NCI-H774 (cell line): ENCODE data around the gene VTCN1.

Experiments used
- DNase-seq: peaks from one replicate; lab custom pipeline; 2025; lab: John Stamatoyannopoulos, UW

The VTCN1 gene

DNA sequence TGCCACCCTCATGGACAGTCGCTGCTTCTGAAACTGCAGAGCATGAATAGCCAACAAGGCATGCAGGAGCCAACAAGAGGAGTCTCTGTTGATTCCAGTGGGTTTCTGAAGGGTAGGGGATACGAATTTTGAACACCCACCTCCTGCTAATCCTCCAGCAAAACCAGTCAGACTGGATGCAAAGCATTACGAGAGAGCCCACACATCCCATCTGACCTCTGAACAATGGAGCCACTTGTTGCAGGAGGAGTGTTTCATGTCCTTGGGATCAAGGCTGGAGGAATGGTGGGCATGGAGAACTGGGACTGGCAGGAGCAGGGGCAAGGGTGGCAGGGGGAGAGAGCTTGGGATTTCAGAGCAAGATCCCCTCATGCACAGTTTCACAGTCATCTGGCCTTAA is 1.6 kb downstream of the VTCN1 start:
- DNase-seq, result no peak

DNA sequence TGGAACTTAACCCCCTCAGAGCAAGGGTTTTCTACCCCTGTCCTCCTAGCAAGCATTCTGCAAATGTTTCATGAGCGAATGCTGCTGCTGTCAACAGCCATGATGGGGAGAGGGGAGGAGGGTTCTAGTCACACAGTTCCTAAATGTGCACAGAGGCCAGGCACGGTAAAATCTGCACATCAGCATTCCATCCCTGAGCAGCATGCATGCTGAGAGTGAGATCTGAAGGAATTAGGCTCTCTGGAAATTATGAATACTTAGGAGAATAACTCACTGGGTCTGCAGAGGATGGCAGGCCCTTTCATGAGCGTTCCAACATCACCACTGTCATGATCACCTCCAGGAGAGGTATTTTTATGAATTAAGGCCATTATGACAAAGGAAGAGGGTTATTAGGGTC is 2.1 kb downstream of the VTCN1 start:
- DNase-seq, result no peak

DNA sequence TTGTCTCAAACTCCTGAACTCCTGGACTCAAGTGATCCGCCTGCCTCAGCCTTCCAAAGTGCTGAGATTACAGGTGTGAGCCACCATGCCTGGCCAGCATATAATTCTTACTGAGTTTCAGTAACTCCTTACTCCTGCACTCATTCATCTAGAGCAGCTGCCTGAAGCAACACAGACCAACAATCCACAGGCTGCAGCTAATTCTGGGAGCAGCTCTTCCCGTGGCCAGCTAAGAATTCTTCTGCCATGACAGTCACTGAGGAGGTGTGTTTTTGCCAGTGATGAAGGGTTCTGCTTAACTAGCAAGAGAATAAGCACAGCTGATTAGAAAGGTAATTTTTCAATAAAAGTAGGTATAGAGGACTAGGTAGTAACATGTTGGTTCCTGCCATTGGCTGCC is 5.4 kb downstream of the VTCN1 start:
- DNase-seq, result no peak

DNA sequence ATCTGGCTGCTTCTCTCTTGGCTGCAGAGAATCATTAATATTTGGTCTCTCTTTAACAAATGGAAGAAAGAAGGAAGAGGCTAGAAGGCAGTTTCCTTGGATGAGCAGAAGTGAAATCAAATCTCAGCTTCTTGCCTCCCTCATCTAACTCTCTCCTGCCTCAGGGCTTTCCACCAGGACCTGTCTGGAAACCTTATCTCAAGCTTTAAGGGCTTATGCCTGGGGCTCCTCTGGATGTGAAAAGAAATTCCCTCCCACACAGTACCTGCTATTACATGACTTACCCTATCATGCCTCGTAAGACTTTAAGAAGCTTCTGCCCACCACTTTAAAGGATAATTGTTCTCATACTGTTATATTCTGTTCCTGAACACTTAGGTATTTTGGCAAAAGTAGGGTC is 8.9 kb downstream of the VTCN1 start:
- DNase-seq, result no peak

DNA sequence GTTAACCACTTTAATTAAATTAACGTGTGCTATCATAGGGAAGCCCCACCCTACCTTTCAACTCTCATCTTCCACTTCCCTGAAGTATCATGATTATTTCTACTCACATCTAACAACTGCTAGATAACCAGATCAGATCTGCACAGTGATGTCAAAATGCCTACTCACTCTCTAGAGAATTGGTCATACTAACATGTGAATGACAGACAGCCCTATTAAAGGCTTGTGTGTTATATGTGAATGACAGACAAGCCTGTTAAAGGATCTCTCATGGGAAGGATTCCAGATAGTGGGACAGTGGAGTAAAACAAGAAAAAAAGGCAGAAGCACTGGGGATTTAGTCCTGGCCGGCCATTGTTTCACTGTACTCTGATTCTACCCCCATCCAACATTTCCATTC is 12.6 kb downstream of the VTCN1 start:
- DNase-seq, result no peak

DNA sequence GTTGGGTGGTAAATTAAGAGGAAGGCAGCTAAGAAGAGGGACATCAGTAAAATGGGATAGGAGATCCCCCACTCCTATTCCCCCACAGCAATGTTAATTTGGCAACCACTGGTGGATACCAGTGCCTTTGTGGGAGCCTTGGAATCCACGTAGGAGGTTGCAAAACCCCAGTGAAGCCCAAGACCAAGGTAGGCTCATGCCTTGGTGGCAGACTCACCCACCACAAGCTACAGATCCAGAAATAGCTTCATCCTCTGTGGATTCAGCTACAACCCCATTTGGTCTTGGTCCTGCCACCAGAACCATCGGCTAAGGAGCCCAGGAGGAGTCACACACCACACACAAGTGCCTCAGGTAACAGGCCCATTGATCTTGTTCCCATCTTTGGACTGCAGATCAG is 21.0 kb downstream of the VTCN1 start:
- DNase-seq, result no peak

DNA sequence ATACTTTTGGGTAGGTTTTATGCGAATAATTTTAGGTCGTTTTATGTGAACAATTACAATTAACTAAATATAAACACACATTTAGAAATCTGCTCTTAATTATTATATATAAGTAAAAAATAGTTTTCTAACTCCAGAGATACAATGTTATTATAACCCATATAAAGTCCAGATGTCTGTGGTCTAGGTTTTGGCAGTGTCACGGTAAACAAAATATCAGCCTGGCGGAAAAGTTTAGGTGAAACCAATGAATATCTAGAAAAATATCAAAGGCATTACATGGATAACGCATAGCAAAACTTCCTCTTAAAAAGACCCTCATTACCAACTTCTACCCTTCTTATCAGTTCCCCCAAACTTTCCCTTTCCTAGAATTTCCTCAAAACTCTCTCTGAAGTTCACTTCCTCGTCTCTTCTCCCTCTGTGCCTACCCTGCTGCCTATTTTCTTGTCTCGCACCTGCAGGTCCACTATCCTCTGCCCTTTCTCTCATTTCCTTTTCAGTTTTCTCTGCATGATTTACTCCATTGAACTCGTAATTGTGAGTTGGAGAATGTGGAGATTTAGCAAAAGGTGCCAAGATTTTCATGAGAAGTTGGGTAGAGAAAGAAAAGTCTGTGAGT is 21.8 kb downstream of the VTCN1 start:
- DNase-seq, result no peak

DNA sequence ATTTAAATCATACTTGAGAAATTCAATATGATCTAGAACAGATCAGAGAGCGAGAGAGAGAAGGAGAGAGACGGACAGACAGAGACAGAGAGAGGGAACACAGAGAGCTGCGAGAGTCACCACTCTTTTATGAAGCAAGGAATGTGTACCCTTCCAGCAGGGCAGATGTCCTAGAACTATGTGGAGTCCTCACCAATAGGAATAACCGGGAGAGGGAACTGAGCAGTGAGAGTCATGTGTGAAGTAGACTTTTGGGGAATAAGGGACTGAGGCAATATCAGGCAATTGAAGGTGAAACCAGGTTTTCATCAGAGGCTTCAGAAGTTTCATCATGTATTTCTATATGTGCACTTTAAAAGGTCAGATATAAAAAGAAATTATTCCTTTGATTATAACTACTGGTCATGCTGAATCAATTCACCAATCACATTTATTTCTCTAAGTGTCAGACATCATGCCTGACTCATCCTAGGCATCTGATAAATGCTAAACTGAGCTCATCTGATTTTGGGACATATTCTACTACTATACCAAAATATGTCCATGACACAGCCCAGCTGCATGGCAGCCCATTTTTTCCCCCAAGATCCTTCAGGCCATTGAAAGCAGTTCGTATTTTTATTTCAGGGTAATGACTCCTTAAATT is 22.4 kb downstream of the VTCN1 start:
- DNase-seq, result no peak

DNA sequence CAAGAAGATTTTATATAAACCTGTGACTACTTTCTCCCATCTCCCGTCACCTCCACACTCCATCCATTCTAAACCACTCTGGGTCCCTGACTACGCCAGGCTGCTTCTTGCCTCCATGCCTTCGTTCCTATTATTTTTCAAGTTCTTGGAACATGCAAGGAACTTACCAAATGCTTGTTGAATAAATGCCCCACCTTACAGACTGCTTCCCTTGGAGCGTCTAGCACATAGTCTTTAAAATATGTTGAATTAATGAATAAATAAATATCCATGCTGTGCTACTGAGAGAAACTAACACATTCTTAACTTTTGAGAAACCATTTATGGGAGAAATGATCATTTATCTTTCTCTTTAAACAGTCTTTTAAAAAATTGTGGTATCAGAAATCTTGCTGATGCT is 27.6 kb downstream of the VTCN1 start:
- no peak for DNase-seq

DNA sequence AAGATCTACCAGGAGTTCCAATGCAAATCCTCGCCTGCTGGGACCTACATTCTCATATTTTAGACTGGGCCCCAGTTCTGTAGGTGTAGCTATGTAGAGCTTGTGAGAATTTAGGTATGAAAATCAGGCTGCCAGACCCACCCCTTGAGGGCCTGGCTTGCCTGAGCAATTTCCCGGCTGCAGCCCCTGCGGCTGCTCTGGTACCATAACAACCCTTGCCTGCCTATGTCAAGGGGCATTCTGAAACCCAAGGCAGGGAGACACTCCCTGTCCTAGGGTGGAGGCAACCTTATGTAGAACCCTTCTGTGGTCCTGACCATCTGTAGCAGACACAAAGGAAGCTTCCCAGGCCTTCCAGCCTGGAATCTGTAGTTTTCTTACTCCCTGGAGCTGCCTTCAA is 28.4 kb downstream of the VTCN1 start:
- DNase-seq, result no peak

DNA sequence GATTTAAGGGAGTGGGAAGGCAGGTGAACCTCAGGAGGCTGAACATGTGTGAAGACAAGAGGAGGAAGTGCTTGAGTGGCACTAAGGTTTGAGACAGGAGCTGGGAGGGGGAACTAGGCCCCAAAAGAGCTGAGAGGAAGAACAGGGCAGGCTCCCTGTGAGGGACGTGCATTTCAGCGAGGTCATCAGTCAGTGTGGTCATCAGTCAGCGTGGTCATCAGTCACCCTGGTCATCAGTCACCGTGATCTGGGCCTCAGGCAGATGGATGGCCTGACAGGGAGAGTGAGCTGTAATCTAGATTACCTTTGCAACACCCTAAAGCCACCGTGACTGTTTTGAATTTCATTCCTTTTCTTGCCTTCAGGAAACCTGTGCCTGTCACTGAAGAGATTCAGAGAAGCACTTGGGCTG is 29.1 kb downstream of the VTCN1 start:
- DNase-seq, result no peak

DNA sequence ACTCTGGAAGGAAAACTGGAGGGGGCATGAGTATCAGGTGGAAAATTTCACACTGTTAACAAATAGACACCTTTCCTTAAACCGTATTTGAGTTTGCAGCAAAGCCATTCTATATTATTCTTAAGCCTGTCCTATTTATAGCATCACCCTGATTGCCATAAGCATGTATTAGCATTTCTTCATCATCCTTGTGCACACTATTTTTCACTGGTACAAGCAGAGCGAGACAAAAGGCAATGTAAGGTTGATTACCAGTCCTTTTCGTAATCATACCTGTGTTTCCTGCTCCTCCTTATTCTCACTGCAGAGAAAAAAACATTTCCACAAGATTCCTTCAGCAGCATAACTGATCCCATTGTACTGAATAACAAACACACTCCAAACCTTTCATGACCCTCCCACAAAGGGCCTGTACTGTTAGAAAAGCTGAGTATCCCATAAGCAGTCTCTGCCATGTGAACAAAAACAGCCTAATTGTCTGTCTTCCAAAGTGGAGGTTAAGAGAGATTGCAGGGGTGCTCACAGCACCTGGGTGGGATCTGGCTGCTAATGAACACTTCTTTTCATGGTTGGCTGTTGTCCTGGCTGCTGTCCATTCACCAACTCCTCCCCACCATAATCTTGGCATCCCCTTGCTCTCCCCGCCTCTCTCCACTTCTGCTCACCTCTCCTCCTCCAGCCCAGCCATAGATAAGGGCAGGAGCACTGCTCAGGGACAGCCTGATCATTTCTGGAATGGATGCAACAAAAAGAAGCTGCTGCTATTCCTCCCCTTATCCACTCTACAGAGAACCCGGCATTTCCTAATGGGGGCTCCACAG is 30.4 kb downstream of the VTCN1 start:
- no peak for DNase-seq

DNA sequence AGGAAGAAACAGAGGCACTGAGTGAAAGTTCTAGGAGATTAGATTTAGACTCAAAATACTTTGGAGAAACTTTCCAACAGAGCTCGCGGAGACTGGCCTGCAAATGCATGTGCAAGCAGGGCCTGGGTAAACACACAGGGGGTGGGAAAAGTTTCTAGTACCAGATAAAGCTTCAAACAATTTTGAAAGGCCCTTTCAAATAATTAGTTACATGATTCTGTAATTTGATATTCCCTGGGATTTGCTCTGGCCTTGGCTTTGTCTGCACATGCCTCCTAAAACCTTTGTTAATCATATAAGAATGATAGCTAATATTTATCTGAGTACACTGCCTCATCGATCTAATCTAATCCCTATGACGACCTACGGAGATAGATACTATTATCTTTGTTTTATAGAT is 31.3 kb downstream of the VTCN1 start:
- DNase-seq, result no peak

DNA sequence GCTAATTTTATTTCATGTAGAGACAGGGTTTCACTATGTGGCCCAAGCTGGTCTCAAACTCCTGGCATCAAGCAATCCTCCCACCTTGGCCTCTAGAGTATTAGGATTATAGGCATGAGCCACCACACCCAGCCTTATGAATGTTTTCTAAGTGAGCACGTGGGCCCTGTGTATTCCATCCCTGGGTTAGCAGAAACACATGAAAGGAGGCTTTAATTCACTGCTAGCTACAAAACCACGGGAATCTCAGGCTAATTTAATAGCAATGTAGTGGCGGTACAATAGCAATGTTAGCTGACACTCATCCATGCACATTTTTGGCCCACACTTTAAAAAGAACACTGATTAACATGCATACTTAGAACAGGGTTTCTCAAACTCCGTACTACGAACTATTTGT is 32.0 kb downstream of the VTCN1 start:
- no peak for DNase-seq

DNA sequence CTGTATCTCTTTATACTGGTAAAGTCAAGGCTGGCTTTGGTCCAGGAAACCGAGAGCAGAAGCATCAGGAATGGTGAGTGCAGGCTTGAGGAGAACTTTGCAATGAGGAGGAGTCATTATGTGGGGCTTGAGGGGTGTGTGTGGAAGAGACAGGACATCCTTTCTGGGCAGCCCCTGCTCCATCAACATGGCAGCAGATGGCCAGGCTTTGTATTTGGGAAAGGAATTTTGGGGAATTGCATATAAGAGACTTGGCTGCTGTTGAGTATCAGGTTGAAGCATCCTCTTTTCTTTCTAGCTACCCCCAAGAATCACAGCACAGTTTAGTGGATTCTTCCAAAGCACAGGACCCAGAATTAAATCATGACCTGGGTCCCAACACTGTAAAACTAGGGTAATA is 33.4 kb downstream of the VTCN1 start:
- no peak for DNase-seq

DNA sequence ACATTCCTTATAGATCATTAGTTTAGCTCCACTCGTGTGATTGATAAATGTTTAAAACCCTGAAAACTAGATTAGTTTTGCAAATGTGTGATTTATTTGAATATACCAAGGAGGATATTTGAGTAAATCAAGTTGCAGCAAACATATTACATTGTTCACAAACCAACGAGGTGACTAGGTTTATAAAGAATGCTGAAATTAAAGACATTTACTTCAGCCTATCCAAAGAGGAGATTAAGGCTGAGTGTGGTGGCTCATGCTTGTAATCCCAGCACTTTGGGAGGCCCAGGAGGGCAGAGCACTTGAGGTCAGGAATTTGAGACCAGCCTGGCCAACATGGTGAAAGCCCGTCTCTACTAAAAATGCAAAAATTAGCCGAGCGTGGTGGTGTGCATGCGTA is 34.1 kb downstream of the VTCN1 start:
- DNase-seq, result no peak

DNA sequence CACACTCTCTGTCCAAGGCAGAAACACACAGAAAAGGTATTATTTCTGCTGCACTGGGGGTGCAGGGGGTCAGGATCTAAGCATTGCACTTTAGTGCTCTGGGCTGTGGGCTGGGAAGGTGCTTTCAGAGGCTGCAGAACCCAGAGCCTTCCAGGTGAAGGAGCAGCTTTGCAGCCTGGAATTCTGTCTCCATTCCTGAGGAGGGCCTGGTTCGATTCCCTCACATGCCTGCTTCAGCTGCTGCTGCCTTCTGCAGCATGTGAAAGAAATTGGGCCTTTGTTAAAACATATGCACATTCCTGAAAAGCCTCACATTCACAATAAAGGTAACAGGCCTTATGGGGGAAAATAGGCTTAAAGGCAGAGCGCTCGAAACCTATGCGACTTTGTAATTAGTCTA is 35.9 kb downstream of the VTCN1 start:
- no peak for DNase-seq

DNA sequence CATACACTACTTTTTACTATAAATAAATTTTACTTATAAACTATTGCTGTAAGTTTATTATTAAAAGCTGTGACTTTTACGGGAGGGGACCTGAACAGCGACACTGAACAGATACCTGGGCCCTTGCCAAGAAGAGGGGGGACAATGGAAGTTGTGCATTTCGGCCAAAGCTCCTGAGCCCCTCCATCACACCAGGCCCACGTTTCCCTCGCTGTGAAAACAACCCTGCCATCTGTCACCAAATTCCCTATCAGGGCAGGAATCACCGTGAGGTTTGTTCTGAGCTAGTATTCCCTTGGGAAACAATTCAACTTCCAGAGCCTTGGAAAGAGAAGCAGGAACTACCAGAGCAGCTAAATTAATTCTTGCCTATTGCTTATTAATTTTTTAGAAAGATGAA is 37.0 kb downstream of the VTCN1 start:
- DNase-seq, result no peak

DNA sequence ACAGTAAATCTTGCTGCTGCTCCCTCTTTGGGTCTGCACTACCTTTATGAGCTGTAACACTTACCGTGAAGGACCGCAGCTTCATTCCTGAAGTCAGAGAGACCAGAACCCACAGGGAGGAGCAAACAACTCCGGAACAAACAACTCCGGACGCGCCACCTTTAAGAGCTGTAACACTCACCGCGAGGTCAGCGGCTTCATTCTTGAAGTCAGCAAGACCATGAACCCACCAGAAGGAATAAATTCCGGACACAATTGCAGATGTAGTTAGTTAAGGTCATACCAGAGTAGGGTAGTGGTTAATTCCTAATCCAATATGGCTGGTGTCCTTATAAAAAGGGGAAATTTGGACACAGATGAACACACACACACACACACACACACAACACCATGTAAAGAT is 37.7 kb downstream of the VTCN1 start:
- no peak for DNase-seq

DNA sequence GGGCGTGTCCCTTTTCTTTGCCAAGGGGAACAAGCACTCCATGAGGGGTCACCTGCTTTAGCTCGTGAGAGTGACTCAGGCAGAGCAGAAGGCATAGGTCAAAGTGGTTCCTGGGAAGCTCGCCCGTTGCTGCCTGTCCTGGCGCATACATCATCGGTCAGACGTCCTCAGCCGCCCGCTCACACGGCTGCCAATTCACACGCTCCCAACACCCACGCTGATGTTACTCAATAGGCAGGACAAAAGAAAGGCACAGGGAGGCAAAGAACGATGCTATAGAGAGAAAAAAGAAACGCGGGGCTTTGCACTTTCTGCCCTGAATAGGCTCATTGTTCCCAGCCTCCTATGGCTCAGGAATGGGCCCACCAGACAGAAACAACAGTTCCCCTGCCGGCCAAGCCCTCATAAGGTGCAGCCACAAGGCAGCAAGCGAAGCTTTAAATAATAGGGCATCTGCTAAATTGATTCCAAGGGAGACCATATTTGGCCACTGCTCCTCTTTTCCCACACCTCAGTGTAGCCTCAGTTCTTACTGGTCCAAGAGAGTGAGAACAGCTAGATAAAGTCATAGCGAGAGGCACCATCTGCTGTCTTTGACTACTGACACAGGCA is 38.7 kb downstream of the VTCN1 start:
- DNase-seq, result no peak

DNA sequence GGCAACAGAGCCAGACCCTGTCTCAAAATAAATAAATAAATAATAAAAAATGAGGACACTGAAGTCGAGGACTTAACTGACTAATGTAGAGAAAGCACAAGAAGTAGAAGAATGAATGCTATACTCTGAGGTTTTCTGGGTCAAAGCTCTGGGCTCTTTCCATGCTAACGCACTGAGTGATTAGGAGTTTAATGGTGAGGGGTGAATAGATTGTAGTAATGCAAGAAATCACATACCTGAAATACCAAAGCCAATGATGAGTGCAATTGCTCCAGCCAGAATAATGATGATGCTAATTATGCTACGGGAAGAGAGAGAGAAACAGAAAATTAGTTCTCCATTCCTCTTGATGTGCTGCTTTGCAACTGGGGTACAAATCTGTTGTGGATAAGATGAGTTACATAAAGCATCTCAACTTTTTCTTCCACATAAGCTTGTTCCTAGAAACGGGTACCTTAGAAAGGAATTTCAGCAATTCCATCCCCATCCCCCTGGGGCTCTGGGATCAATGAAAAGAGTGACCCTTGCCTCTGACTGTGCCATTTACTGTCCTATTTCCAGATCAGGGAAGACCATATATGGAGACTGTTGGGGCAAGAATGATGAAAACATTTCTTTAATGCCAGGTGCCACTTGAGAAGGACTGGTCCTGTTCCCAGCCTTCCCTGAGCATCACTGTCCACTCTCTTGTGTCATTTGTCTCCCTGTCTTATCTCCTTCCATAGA is 40.7 kb downstream of the VTCN1 start:
- DNase-seq, result no peak

DNA sequence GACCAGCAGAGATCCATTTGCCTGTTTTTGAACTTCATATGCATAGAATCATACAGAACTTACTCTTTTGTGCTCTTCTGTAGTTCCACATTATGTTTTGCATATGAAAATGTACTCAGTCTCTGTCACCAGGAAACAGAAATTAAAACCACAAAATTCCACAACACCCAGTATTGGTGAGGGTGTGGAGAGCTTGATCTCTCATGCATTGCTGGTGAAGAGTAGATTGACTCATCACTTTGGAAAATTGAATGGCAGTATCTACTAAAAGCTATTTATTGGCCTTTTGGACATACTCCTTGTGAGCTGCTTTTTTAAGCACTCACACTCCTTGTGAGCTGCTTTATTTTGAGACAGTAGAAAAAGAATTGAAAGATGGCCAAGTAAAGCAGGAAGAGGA is 43.3 kb downstream of the VTCN1 start:
- DNase-seq, result no peak
